ENCODE data around the gene TNP2. TPM values are rescaled to one million over a fixed set of nuclear protein-coding genes. Genes with fewer than 3 reads are reported as not detected.

The TNP2 gene
- total RNA-seq, 5 donors from 2014 or later (not counting 1 experiment from before 2014, with no cell fraction given), result not detected

DNA sequence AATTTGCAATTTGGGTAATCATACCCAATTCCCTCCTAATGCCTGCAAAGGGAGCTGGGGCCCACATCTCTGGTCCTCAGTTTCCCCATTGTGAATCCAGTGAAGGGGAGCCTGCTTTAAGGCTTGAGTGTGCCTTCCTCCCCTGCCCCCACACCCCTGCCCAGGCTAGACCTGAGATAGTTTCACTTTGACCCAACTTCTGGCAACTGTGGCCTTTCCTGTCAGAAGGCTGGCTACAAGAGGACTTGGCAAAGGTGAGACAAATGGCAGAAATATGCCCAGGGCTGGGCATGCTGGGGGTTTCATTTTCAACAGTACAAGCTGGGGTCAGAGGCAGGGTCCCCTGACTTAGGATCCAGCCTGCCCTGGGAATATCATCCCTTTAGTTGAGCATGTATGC, 23.1 kb downstream of the TNP2 start:
- ATAC-seq (replicated peaks in 1 of 4) (no peak), DNase-seq (no peak)
- Histone ChIP-seq H3K4me3 (ENCODE audit: control insufficient read depth in 1 of 2, extremely low read depth in 1 of 2, low read length in 1 of 2) (no peak overlapping the region), H3K36me3 (ENCODE audit: control insufficient read depth in 2 of 2, extremely low read depth in 1 of 2, insufficient read depth in 1 of 2, low read length in 1 of 2) (no peaks in the 10 kb centered on the region), H3K27me3 (replicated peaks in 1 of 2; ENCODE audit: control insufficient read depth in 2 of 2, extremely low read depth in 1 of 2, insufficient read depth in 2 of 2, low read length in 1 of 2) (no peaks in the 10 kb centered on the region), H3K9me3 (no peaks in the 10 kb centered on the region), H3K27ac (ENCODE audit: low read length) (no peak overlapping the region), H3K4me1 (ENCODE audit: control insufficient read depth in 1 of 2, extremely low read depth in 1 of 2, insufficient read depth in 2 of 2, low read length in 2 of 2) (peaks cover 0 to 4% of the 10 kb centered on the region in 2 experiments)
- Mint-ChIP-seq H3K9me3 (no peaks in the 10 kb centered on the region), H3K36me3 (peaks cover 4% of the 10 kb centered on the region), H3K4me3 (no peak overlapping the region), H3K4me1 (peaks cover 10 to 19% (median 17%) of the 10 kb centered on the region in 3 donors), H3K27me3 (no peaks in the 10 kb centered on the region), H3K27ac (no peak overlapping the region)
- ChIA-PET CTCF (interaction anchor here in 1 of 2 donors (0.6 kb wide), 1 partner anchor 58 kb away, joined by 3 read pairs; no protein-coding TSS in a partner anchor), POLR2A (interaction anchor here in 1 of 2 donors (0.7 kb wide), 1 partner anchor 268 kb away, joined by 3 read pairs; no protein-coding TSS in a partner anchor)

- WGBS (ENCODE audit: insufficient coverage), result 94% methylated on average over 2 of the region's 5 CpGs
- ChIA-PET POLR2A (no interaction called here), CTCF (no interaction called here)
- peaks cover 2 to 11% of the 10 kb centered on the region in 2 experiments for H3K4me1 ChIP-seq (ENCODE audit: control insufficient read depth in 1 of 2, extremely low read depth in 1 of 2, insufficient read depth in 2 of 2, low read length in 2 of 2)
- no peaks in the 10 kb centered on the region for H3K36me3 ChIP-seq (ENCODE audit: control insufficient read depth in 2 of 2, extremely low read depth in 1 of 2, insufficient read depth in 1 of 2, low read length in 1 of 2)
- H3K9me3 ChIP-seq, result no peaks in the 10 kb centered on the region
- no peak overlapping the region for H3K4me3 ChIP-seq (ENCODE audit: control insufficient read depth in 1 of 2, extremely low read depth in 1 of 2, low read length in 1 of 2)
- no peak for ATAC-seq (replicated peaks in 1 of 4)
- Mint-ChIP-seq H3K27me3 (no peaks in the 10 kb centered on the region), H3K9me3 (no peaks in the 10 kb centered on the region), H3K27ac (no peak overlapping the region), H3K4me1 (peaks cover 5 to 12% (median 10%) of the 10 kb centered on the region in 3 donors), H3K36me3 (no peaks in the 10 kb centered on the region), H3K4me3 (no peak overlapping the region)
- no peak for DNase-seq
- no peaks in the 10 kb centered on the region for H3K27me3 ChIP-seq (replicated peaks in 1 of 2; ENCODE audit: control insufficient read depth in 2 of 2, extremely low read depth in 1 of 2, insufficient read depth in 2 of 2, low read length in 1 of 2)
- H3K27ac ChIP-seq (ENCODE audit: low read length), result no peak overlapping the region
Observed at GRCh38 chr16:11245222-11245737, 23.8 kb downstream of the TNP2 start.

DNA sequence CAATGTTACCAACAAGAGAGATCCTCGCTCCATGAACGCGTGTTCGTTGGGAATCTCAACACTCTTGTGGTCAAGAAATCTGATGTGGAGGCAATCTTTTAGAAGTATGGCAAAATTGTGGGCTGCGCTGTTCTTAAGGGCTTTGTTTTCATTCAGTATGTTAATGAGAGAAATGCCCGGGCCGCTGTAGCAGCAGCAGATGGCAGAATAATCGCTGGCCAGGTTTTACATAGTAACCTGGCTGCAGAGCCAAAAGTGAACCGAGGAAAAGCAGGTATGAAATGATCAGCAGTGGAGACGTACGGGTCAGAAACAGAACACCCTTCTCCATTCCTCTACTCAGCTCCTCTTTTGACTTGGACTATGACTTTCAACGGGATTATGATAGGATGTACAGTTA, 26.5 kb downstream of the TNP2 start:
- POLR2A ChIA-PET, result interaction anchor here in 1 of 2 donors (0.5 kb wide), 1 partner anchor 9 kb away, joined by 3 read pairs; no protein-coding TSS in a partner anchor
- Histone ChIP-seq H3K9me3 (no peaks in the 10 kb centered on the region), H3K4me3 (ENCODE audit: control insufficient read depth in 1 of 2, extremely low read depth in 1 of 2, low read length in 1 of 2) (no peak overlapping the region), H3K27me3 (replicated peaks in 1 of 2; ENCODE audit: control insufficient read depth in 2 of 2, extremely low read depth in 1 of 2, insufficient read depth in 2 of 2, low read length in 1 of 2) (no peaks in the 10 kb centered on the region), H3K4me1 (ENCODE audit: control insufficient read depth in 1 of 2, extremely low read depth in 1 of 2, insufficient read depth in 2 of 2, low read length in 2 of 2) (peaks cover 4 to 14% of the 10 kb centered on the region in 2 experiments), H3K36me3 (ENCODE audit: control insufficient read depth in 2 of 2, extremely low read depth in 1 of 2, insufficient read depth in 1 of 2, low read length in 1 of 2) (no peaks in the 10 kb centered on the region), H3K27ac (ENCODE audit: low read length) (no peak overlapping the region)
- H3K27ac Mint-ChIP-seq, result no peak overlapping the region
- WGBS (ENCODE audit: insufficient coverage), result 94% methylated on average over 8 of the region's 12 CpGs
- CTCF ChIA-PET, result no interaction called here
- DNase-seq (no peak), ATAC-seq (replicated peaks in 1 of 4) (no peak)
- H3K36me3 Mint-ChIP-seq, result no peaks in the 10 kb centered on the region
- peaks cover 7 to 9% (median 8%) of the 10 kb centered on the region in 3 donors for H3K4me1 Mint-ChIP-seq
- no peak overlapping the region for H3K4me3 Mint-ChIP-seq
- no peaks in the 10 kb centered on the region for H3K27me3 Mint-ChIP-seq
- no peaks in the 10 kb centered on the region for H3K9me3 Mint-ChIP-seq

- 92% methylated on average over 2 of the region's 5 CpGs for WGBS (ENCODE audit: insufficient coverage)
- H3K9me3 Mint-ChIP-seq, result no peaks in the 10 kb centered on the region
- Histone ChIP-seq H3K36me3 (ENCODE audit: control insufficient read depth in 2 of 2, extremely low read depth in 1 of 2, insufficient read depth in 1 of 2, low read length in 1 of 2) (no peaks in the 10 kb centered on the region), H3K4me3 (ENCODE audit: control insufficient read depth in 1 of 2, extremely low read depth in 1 of 2, low read length in 1 of 2) (no peak overlapping the region), H3K27ac (ENCODE audit: low read length) (no peak overlapping the region), H3K27me3 (replicated peaks in 1 of 2; ENCODE audit: control insufficient read depth in 2 of 2, extremely low read depth in 1 of 2, insufficient read depth in 2 of 2, low read length in 1 of 2) (no peaks in the 10 kb centered on the region), H3K4me1 (ENCODE audit: control insufficient read depth in 1 of 2, extremely low read depth in 1 of 2, insufficient read depth in 2 of 2, low read length in 2 of 2) (peaks cover 4 to 13% of the 10 kb centered on the region in 2 experiments), H3K9me3 (no peaks in the 10 kb centered on the region)
- ChIA-PET POLR2A (interaction anchor here in 1 of 2 donors (0.7 kb wide), 1 partner anchor 301 kb away, joined by 3 read pairs; no protein-coding TSS in a partner anchor), CTCF (no interaction called here)
- ATAC-seq (replicated peaks in 1 of 4) (no peak), DNase-seq (no peak)
- H3K36me3 Mint-ChIP-seq, result no peaks in the 10 kb centered on the region
- H3K4me1 Mint-ChIP-seq, result peaks cover 7 to 13% (median 10%) of the 10 kb centered on the region in 3 donors
- no peak overlapping the region for H3K27ac Mint-ChIP-seq
- no peak overlapping the region for H3K4me3 Mint-ChIP-seq
- H3K27me3 Mint-ChIP-seq, result no peaks in the 10 kb centered on the region
Observed at GRCh38 chr16:11241480-11242204, 27.5 kb downstream of the TNP2 start.

GRCh38 chr16:11240636-11241473, 28.3 kb downstream of the TNP2 start:
- H3K4me3 Mint-ChIP-seq, result peak overlapping the region in 2 of 3 donors; percentile 18 to 19
- Histone ChIP-seq H3K4me3 (ENCODE audit: control insufficient read depth in 1 of 2, extremely low read depth in 1 of 2, low read length in 1 of 2) (no peak overlapping the region), H3K9me3 (no peaks in the 10 kb centered on the region), H3K36me3 (ENCODE audit: control insufficient read depth in 2 of 2, extremely low read depth in 1 of 2, insufficient read depth in 1 of 2, low read length in 1 of 2) (no peaks in the 10 kb centered on the region), H3K27ac (ENCODE audit: low read length) (no peak overlapping the region), H3K27me3 (replicated peaks in 1 of 2; ENCODE audit: control insufficient read depth in 2 of 2, extremely low read depth in 1 of 2, insufficient read depth in 2 of 2, low read length in 1 of 2) (no peaks in the 10 kb centered on the region), H3K4me1 (ENCODE audit: control insufficient read depth in 1 of 2, extremely low read depth in 1 of 2, insufficient read depth in 2 of 2, low read length in 2 of 2) (peaks cover 4 to 13% of the 10 kb centered on the region in 2 experiments)
- no peaks in the 10 kb centered on the region for H3K36me3 Mint-ChIP-seq
- H3K9me3 Mint-ChIP-seq, result no peaks in the 10 kb centered on the region
- DNase-seq, result no peak
- peaks cover 7 to 15% (median 9%) of the 10 kb centered on the region in 3 donors for H3K4me1 Mint-ChIP-seq
- H3K27ac Mint-ChIP-seq, result peak overlapping the region; percentile 76 to 87
- ChIA-PET POLR2A (no interaction called here), CTCF (no interaction called here)
- 42% methylated on average over 6 of the region's 10 CpGs for WGBS (ENCODE audit: insufficient coverage)
- peak; percentile 34 to 68 (median 46) for ATAC-seq (replicated peaks in 1 of 4)
- H3K27me3 Mint-ChIP-seq, result no peaks in the 10 kb centered on the region

Data from T-cell (primary cell).